Esophagus muscularis mucosa (tissue), 4 donors: ENCODE results near the gene EXOSC7. TPM values are rescaled to one million over a fixed set of nuclear protein-coding genes. Genes with fewer than 3 reads are reported as not detected.
A peak's percentile ranks its signal among the peaks of the same experiment; 100 is the strongest.

Experiments used
- DNase-seq: peaks from one replicate; pipeline ENCODE4 v3.0.0-alpha.2; 2017; ENCODE audit errors: extremely low spot score
- H3K27ac ChIP-seq, 4 donors: fragments of 200-600 bp; sonication (generic); replicated peaks in 1 of 4; 1 replicate in 3 of 4; 2 replicates in 1 of 4; pipeline ENCODE4 v1.5.1; 2016 to 2019; ENCODE audit warnings: mild to moderate bottlenecking in 1 of 4
- H3K27me3 ChIP-seq, 4 donors: fragments of 200-600 bp; sonication (generic); one replicate each; pipeline versions ENCODE4 v1.5.1 to v1.6.0; 2016 to 2019
- H3K36me3 ChIP-seq, 4 donors: fragments of 200-600 bp; sonication (generic); one replicate each; pipeline ENCODE4 v1.5.1; 2016 to 2019
- H3K4me1 ChIP-seq, 4 donors: fragments of 200-600 bp; sonication (generic); one replicate each; pipeline ENCODE4 v1.5.1; 2016 to 2019
- H3K4me3 ChIP-seq, 4 donors: fragments of 200-600 bp; sonication (generic); 1 replicate in 2 of 4; 2 replicates in 2 of 4; pipeline ENCODE4 v1.5.1; 2016 to 2019; ENCODE audit warnings: mild to moderate bottlenecking in 4 of 4, moderate library complexity in 1 of 4
- H3K9me3 ChIP-seq, 4 donors: fragments of 200-600 bp; sonication (generic); 1 replicate in 3 of 4; 2 replicates in 1 of 4; pipeline ENCODE4 v1.5.1; 2016 to 2019
- CTCF ChIP-seq, 3 experiments: fragments of 200-600 bp in 2 of 3; fragments of 450-650 bp in 1 of 3; sonication (generic) in 2 of 3; IDR thresholded peaks; one replicate each; pipeline ENCODE4 v1.5.1; 2017 to 2019; ENCODE audit warnings: antibody characterized with exemption in 3 of 3, mild to moderate bottlenecking in 2 of 3, moderate library complexity in 1 of 3
- EP300 ChIP-seq: sonication (generic); formaldehyde crosslinking; IDR thresholded peaks from one replicate; pipeline ENCODE4 v1.6.1; 2017; ENCODE audit warnings: antibody characterized with exemption
- POLR2A ChIP-seq: fragments of 450-650 bp; IDR thresholded peaks from one replicate; pipeline ENCODE4 v1.6.1; 2017; ENCODE audit warnings: antibody characterized with exemption, moderate library complexity, mild to moderate bottlenecking, low read depth
- POLR2AphosphoS5 ChIP-seq, 2 donors: sonication (generic); formaldehyde crosslinking; IDR thresholded peaks; one replicate each; pipeline ENCODE4 v1.6.1; 2017; ENCODE audit warnings: antibody characterized with exemption in 2 of 2
- WGBS: methylation state at CpG from one replicate; pipeline ENCODE4 v1.1.5; 2018; 5-methylcytosine and 5-hydroxymethylcytosine counted together
- intact Hi-C: fragments of 100-400 bp; cut with DNase I; formaldehyde crosslinking; loops from one replicate; pipeline ENCODE4 v1.15.1; 2023
- total RNA-seq, 4 donors: library from RNA; depleted of rRNA; stranded (reverse); fragments of >200 nt; gene quantifications; one replicate each; pipeline versions ENCODE4 v1.1.0 to v1.2.1, GENCODE V29; 2016

The EXOSC7 gene
- total RNA-seq, 4 donors from 2014 or later = 20.8 to 35.1 (median 29.2) TPM

- Histone ChIP-seq H3K4me1 (peaks cover 0 to 27% (median 4%) of the 10 kb centered on the region in 4 donors), H3K27ac (no peak overlapping the region), H3K36me3 (peaks cover 13 to 91% (median 72%) of the 10 kb centered on the region in 4 donors), H3K9me3 (no peaks in the 10 kb centered on the region), H3K27me3 (no peaks in the 10 kb centered on the region), H3K4me3 (no peak overlapping the region)
- DNase-seq = no peak
- intact Hi-C loops = no loop called here
- no peak for TF ChIP-seq CTCF (IDR thresholded peaks at IDR 0.05)
- no peak for TF ChIP-seq POLR2AphosphoS5 (IDR thresholded peaks at IDR 0.05)
- TF ChIP-seq EP300 = no peak
- TF ChIP-seq POLR2A = no peak
Measured at GRCh38 chr3:45003406-45003805, 27.4 kb downstream of the EXOSC7 start.

DNA sequence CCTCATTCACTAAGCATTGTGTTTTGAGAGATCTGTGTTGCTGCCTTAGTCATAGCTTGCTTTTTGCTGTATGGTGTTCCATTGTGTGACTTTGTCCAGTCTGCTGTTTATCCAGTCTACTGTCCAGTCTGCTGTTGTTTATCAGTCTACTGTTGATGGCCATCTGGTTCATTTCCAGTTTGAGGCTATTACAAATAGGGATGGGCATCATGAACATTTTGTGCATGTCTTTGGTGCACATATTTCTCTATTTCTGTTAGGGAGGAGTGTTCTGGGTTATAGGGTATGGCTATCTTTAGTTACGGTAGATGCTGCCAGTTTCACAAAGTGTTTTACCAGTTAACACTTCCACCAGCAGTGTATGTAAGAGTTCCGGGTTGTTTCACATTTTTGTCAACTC lies 27.8 kb downstream of the EXOSC7 start:
- Histone ChIP-seq H3K4me1 (peaks cover 0 to 29% (median 6%) of the 10 kb centered on the region in 4 donors), H3K27me3 (no peaks in the 10 kb centered on the region), H3K4me3 (no peak overlapping the region), H3K9me3 (no peaks in the 10 kb centered on the region), H3K27ac (no peak overlapping the region), H3K36me3 (peaks cover 11 to 91% (median 69%) of the 10 kb centered on the region in 4 donors)
- TF ChIP-seq CTCF (IDR thresholded peaks at IDR 0.05) (no peak), EP300 (no peak), POLR2AphosphoS5 (IDR thresholded peaks at IDR 0.05) (no peak), POLR2A (no peak)
- no peak for DNase-seq
- WGBS = 83% methylated on average over 2 of the region's 2 CpGs
- intact Hi-C loops = no loop called here

DNA sequence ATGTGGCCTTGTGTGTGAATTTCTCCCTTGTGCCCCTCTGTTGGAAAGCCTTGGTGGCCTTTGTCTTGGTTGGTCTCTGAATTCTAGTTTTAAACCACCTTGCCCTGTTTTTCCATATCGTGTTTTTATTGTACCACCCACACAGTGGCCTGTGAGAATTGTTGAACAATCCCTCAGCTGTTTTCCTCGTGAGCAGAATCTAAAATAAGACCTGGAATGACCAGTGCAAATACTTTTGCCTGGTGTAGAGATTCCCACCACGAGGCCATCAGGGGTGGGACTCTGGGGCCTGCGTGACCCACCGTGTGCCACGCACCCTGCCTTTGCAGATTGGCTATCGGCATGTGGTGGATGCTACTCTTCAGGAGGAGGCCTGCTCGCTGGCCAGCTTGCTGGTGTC lies 31.0 kb downstream of the EXOSC7 start:
- H3K36me3 ChIP-seq = peaks cover 4 to 67% (median 46%) of the 10 kb centered on the region in 4 donors
- H3K4me3 ChIP-seq = no peak overlapping the region
- peaks cover 21 to 51% (median 26%) of the 10 kb centered on the region in 4 donors for H3K4me1 ChIP-seq
- WGBS = 97% methylated on average over 8 of the region's 8 CpGs
- no peaks in the 10 kb centered on the region for H3K27me3 ChIP-seq
- intact Hi-C loops = no loop called here
- no peak for TF ChIP-seq EP300
- TF ChIP-seq POLR2A = no peak
- no peak for TF ChIP-seq CTCF (IDR thresholded peaks at IDR 0.05)
- no peak for TF ChIP-seq POLR2AphosphoS5 (IDR thresholded peaks at IDR 0.05)
- H3K9me3 ChIP-seq = no peaks in the 10 kb centered on the region
- H3K27ac ChIP-seq = no peak overlapping the region
- DNase-seq = no peak

DNA sequence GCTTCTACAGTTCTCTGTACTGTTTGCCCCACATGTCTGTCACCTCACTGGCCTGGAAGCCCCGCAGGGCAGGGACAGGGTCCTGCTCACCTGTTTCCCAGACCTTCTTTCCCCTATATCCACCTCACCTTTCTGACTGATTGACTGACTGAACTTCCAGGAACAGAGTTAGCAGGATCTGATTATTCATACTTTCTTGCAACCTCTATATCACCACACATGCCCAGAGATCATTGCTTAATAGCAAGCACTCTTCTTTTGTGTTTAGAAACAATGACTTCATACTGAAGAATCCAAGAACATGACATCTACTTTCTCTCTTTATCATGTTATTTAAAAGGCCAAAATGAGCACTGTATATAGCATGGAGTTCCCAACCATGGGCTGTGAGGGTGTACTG lies 32.1 kb downstream of the EXOSC7 start:
- Histone ChIP-seq H3K4me1 (peaks cover 31 to 51% (median 36%) of the 10 kb centered on the region in 4 donors), H3K27ac (peak overlapping the region in 2 of 4 donors; percentile 21 to 39), H3K27me3 (no peaks in the 10 kb centered on the region), H3K9me3 (no peaks in the 10 kb centered on the region), H3K4me3 (no peak overlapping the region), H3K36me3 (peaks cover 4 to 58% (median 39%) of the 10 kb centered on the region in 4 donors)
- intact Hi-C loops = no loop called here
- 100% methylated on average over 1 of the region's 1 CpG for WGBS
- TF ChIP-seq POLR2AphosphoS5 (IDR thresholded peaks at IDR 0.05) (peak in 1 of 2 donors; percentile 19), EP300 (no peak)
- no peak for DNase-seq

DNA sequence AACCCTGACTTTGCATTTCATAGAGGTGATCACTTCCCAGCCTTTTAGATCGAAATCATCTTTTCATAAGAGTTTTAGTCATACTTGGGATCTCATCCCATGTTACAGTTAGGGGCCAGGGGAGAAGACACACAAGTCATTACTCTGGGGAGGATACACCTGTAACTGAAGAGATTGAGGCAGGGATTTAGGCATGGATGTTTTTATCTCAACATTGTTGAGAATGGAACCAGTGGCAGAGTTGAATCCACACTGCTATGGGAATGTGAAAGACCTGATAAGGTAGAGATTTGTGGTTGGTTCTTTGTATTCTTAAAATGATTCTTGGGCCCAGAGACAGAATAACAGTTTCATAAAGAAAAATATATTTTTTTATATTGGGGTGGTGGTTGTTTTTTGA lies 33.8 kb downstream of the EXOSC7 start:
- no peak overlapping the region for H3K4me3 ChIP-seq
- H3K9me3 ChIP-seq = no peaks in the 10 kb centered on the region
- no peak for DNase-seq
- TF ChIP-seq EP300 (no peak), POLR2AphosphoS5 (IDR thresholded peaks at IDR 0.05) (no peak), POLR2A (no peak), CTCF (IDR thresholded peaks at IDR 0.05) (no peak)
- H3K27ac ChIP-seq = peak overlapping the region; percentile 73 to 85 (median 82)
- intact Hi-C loops = no loop called here
- H3K27me3 ChIP-seq = no peaks in the 10 kb centered on the region
- whole genome bisulfite sequencing = 94% methylated on average over 1 of the region's 1 CpG
- peaks cover 0 to 56% (median 34%) of the 10 kb centered on the region in 4 donors for H3K36me3 ChIP-seq
- peaks cover 40 to 53% (median 45%) of the 10 kb centered on the region in 4 donors for H3K4me1 ChIP-seq
